NB4 (cell line): ENCODE measurements around the gene NFIB.

ENCODE experiments used
- CTCF ChIP-seq: IDR thresholded peaks from one replicate; pipeline ENCODE4 v1.5.1; 2012; ENCODE audit warnings: low read depth, low read length
- POLR2A ChIP-seq: IDR thresholded peaks from 2 replicates; pipeline ENCODE4 v1.6.1; 2011; ENCODE audit warnings: mild to moderate bottlenecking; ENCODE audit not compliant: insufficient read length; ENCODE audit errors: extremely low read depth

GRCh38 chr9:14277761-14278160 lies 36.2 kb downstream of the NFIB start:
- no peak for TF ChIP-seq CTCF
- TF ChIP-seq POLR2A: no peak
